Ovary (tissue), 9 donors: ENCODE measurements around the gene RSKR. TPM values are rescaled to one million over a fixed set of nuclear protein-coding genes. Genes with fewer than 3 reads are reported as not detected.

Source experiments
- DNase-seq, 5 donors: peaks; one replicate each; pipeline ENCODE4 v3.0.0-alpha.2; 2019 to 2020
- H3K27ac ChIP-seq, 2 donors: fragments of 200-600 bp; one replicate each; pipeline versions ENCODE4 v1.5.1 to v1.8.0; 2019 to 2022
- H3K27me3 ChIP-seq: fragments of 200-600 bp; one replicate; pipeline ENCODE4 v1.8.0; 2022
- H3K36me3 ChIP-seq: fragments of 200-600 bp; sonication (generic); one replicate; pipeline ENCODE4 v1.5.1; 2019
- H3K4me1 ChIP-seq: one replicate; pipeline ENCODE4 v1.8.1; 2013; ENCODE audit warnings: mild to moderate bottlenecking, moderate library complexity; ENCODE audit not compliant: insufficient read depth
- H3K4me3 ChIP-seq: fragments of 200-600 bp; sonication (generic); one replicate; pipeline ENCODE4 v1.5.1; 2017
- H3K9me3 ChIP-seq, 2 donors: fragments of 200-600 bp in 1 of 2; sonication (generic) in 1 of 2; one replicate each; pipeline versions ENCODE4 v1.5.1 to v1.8.1; 2013 to 2019; ENCODE audit warnings: mild to moderate bottlenecking in 1 of 2, moderate library complexity in 1 of 2
- EP300 ChIP-seq: sonication (generic); formaldehyde crosslinking; IDR thresholded peaks from one replicate; pipeline ENCODE4 v1.6.1; 2017; ENCODE audit warnings: antibody characterized with exemption
- POLR2A ChIP-seq: fragments of 450-650 bp; IDR thresholded peaks from one replicate; pipeline ENCODE4 v1.6.1; 2017; ENCODE audit warnings: antibody characterized with exemption, mild to moderate bottlenecking, moderate library complexity
- WGBS, 3 donors: extraction: QIAGEN DNeasy Blood & Tissue Kit in 1 of 3; methylation state at CpG; one replicate each; pipeline versions ENCODE4 v1.1.5 to v1.1.7; 2013 to 2017; 5-methylcytosine and 5-hydroxymethylcytosine counted together
- intact Hi-C, 4 donors: fragments of 100-400 bp; cut with DNase I; formaldehyde crosslinking; loops; one replicate each; pipeline versions ENCODE4 v1.11.0 to v1.15.1; 2022 to 2023
- polyA plus RNA-seq, 2 donors: library from polyadenylated mRNA; stranded (reverse); fragments of 200-250 nt in 1 of 2; fragments of 350-450 nt in 1 of 2; fragmentation: Illumina TruSeq in 1 of 2; extraction: RNeasy Lipid Tissue Mini Kit (QIAGEN cat#74804) in 1 of 2; gene quantifications; one replicate each; pipeline ENCODE4 v1.2.3, GENCODE V29; 2013 to 2014
- total RNA-seq, 7 donors: library from RNA; depleted of rRNA in 2 of 7; stranded (reverse); fragments of >200 nt in 2 of 7; fragmentation: NEBNext Ultra II Directional in 3 of 7; extraction: Animal tissue kit (Norgen Biotek cat#: 25700) in 3 of 7; gene quantifications; one replicate each; pipeline versions ENCODE4 v1.1.0 to v1.2.4, GENCODE V29; 2016 to 2023
- TF ChIP-seq, protein P1 (sequence below), 3 donors: fragments of 450-650 bp in 2 of 3; fragments of 200-600 bp in 1 of 3; IDR thresholded peaks; one replicate each; pipeline versions ENCODE4 v1.5.1 to v1.8.0; 2016 to 2022; ENCODE audit warnings: antibody characterized with exemption in 3 of 3, mild to moderate bottlenecking in 1 of 3
- donor health status: DM: no; HTN: no; CAD: no; lungs with moderate emphysema.
- donor health status: DM: no; HTN: no; CAD: no.
- donor health status: Bipolar disorder and iron deficiency.
- donor health status: DM: yes; HTN: yes; CAD: no.
- donor health status: DM: no; HTN: no; CAD: no.
- donor health status: DM: yes; HTN: yes; CAD: no.

RSKR gene
- total and polyA plus RNA-seq, 9 donors: 3.6 to 16.2 (median 7.9) TPM

DNA sequence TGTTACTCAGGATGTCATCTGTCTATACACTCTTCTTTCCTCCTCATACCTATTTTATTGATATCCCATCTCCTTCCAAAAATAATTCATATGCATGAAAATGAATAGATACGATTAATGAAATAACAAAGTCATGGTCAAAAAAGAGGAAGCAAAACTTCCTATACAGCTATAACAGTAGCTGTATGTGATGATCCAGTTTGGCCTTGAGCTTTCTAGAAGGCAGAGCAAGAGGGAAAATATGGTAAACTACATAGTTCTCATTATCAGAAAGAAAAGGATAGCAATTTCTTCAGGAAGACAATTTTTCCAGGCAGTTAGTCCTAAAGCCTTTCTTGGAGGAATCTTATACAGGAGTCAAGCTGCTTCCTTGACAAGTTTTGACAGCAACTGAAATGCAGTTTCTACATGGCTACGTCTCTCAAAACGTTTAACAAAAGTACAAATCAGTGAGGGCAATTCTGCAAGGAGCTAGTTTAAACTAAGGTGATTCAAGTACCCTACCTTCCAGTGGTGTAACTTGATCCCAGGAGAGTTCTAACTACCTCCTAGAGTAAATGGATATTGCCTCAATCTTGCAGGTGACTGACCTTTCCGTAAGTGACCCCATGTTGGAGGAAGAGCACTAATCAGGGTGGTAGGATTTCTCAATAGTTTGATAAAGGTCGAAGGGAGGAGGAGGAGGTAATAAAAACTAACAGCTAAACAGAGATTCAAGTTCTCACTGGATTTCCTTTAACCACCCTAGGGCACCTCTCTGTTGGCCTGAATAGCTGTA is 16.2 kb downstream of the RSKR start:
- DNase-seq: no peak
- no peak overlapping the region for H3K4me3 ChIP-seq
- H3K4me1 ChIP-seq: peaks cover 2% of the 10 kb centered on the region
- no peak overlapping the region for H3K27ac ChIP-seq
- H3K36me3 ChIP-seq: no peaks in the 10 kb centered on the region
- intact Hi-C loops: no loop called here
- 31 to 39% (median 38%) methylated on average over 5 of the region's 5 CpGs for WGBS, 3 donors
- H3K9me3 ChIP-seq: no peaks in the 10 kb centered on the region
- TF ChIP-seq POLR2A (no peak), EP300 (no peak)
- TF ChIP-seq, protein P1, sequence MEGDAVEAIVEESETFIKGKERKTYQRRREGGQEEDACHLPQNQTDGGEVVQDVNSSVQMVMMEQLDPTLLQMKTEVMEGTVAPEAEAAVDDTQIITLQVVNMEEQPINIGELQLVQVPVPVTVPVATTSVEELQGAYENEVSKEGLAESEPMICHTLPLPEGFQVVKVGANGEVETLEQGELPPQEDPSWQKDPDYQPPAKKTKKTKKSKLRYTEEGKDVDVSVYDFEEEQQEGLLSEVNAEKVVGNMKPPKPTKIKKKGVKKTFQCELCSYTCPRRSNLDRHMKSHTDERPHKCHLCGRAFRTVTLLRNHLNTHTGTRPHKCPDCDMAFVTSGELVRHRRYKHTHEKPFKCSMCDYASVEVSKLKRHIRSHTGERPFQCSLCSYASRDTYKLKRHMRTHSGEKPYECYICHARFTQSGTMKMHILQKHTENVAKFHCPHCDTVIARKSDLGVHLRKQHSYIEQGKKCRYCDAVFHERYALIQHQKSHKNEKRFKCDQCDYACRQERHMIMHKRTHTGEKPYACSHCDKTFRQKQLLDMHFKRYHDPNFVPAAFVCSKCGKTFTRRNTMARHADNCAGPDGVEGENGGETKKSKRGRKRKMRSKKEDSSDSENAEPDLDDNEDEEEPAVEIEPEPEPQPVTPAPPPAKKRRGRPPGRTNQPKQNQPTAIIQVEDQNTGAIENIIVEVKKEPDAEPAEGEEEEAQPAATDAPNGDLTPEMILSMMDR (IDR thresholded peaks at IDR 0.05): no peak
- H3K27me3 ChIP-seq: no peaks in the 10 kb centered on the region

DNA sequence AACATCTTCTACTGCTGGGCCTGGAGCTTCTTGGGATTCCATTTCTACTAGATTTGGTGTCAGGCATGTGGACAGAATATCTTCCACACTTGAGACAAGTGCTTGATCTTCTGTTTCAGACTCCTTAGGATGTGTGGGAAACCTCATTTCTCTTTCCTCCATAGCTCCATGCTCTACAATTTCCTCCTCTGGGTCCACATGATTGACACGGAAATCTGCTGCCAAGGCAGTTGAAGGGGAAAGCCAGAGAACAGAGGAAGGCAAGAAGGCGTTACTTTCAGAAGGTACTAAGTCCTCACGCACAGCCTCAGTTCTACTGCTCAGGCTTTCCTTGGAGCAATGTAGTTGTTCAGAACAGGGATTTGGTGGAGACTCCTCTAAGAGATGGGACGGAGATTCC is 21.7 kb downstream of the RSKR start:
- WGBS, 3 donors: 90 to 94% (median 92%) methylated on average over 4 of the region's 4 CpGs
- Histone ChIP-seq H3K36me3 (no peaks in the 10 kb centered on the region), H3K4me1 (no peaks in the 10 kb centered on the region), H3K4me3 (no peak overlapping the region), H3K27ac (no peak overlapping the region), H3K27me3 (no peaks in the 10 kb centered on the region), H3K9me3 (no peaks in the 10 kb centered on the region)
- no peak for DNase-seq
- intact Hi-C loops: no loop called here
- TF ChIP-seq EP300: no peak
- TF ChIP-seq, protein P1 (IDR thresholded peaks at IDR 0.05): no peak
- TF ChIP-seq POLR2A: no peak

DNA sequence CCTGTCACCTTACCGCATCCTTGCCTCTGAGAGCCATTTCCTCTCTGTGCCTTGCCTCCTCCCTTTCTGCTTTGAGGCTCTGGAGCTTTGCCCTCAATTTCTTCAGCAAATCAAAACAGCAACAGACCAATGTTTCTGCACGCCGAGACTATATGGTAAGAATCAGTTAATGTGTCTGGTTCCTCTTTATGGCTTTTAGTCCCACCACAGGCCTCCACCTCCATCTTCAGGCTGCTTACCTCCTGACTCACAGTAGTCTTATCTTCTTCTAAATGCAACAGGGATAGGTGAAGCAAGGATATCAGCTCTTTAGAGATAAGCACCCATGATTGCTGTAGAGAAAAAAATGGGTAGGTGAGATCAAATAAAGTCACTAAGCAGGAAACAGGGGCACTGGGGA is 28.1 kb downstream of the RSKR start:
- intact Hi-C loops: no loop called here
- Histone ChIP-seq H3K4me1 (no peaks in the 10 kb centered on the region), H3K9me3 (no peaks in the 10 kb centered on the region), H3K36me3 (no peaks in the 10 kb centered on the region), H3K27me3 (no peaks in the 10 kb centered on the region), H3K4me3 (no peak overlapping the region), H3K27ac (no peak overlapping the region)
- 87 to 94% (median 91%) methylated on average over 3 of the region's 3 CpGs for WGBS, 3 donors
- no peak for DNase-seq
- TF ChIP-seq, protein P1 (IDR thresholded peaks at IDR 0.05): no peak
- no peak for TF ChIP-seq POLR2A
- no peak for TF ChIP-seq EP300

DNA sequence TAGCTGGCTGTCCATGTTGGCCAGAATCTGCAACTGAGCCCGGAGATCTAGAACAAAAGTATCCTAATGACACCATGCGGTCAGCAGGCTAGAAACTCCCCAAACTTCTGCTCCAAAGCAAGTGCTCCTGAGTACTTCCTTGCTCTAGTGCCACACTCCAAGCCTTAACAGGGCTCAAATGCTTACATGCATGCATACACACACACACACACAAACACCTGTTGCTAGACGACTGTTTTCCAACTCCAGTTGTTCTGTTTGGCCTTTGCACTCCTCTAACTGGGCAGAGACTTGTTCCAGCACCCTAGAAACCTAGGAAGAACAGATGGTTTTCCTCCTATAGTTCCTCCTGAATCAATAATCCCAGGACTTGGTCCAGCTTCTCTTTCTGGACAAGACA is 29.6 kb downstream of the RSKR start:
- 78 to 92% (median 89%) methylated on average over 3 of the region's 3 CpGs for WGBS, 3 donors
- intact Hi-C loops: no loop called here

More for the DNA sequence above, 29.6 kb downstream of the RSKR start:
- no peak for DNase-seq
- no peaks in the 10 kb centered on the region for H3K36me3 ChIP-seq
- H3K4me1 ChIP-seq: no peaks in the 10 kb centered on the region
- TF ChIP-seq, protein P1 (IDR thresholded peaks at IDR 0.05): no peak
- TF ChIP-seq EP300 (no peak), POLR2A (no peak)
- H3K4me3 ChIP-seq: no peak overlapping the region
- H3K27me3 ChIP-seq: no peaks in the 10 kb centered on the region
- no peak overlapping the region for H3K27ac ChIP-seq
- no peaks in the 10 kb centered on the region for H3K9me3 ChIP-seq
